SK-N-MC (cell line): ENCODE measurements around the gene SIPA1L3.

Source experiments
- EZH2 ChIP-seq: fragments of 200-600 bp; sonication (generic); IDR thresholded peaks from one replicate; pipeline ENCODE4 v1.6.1; 2017; ENCODE audit warnings: antibody characterized with exemption
- POLR2AphosphoS5 ChIP-seq: IDR thresholded peaks from 2 replicates; pipeline ENCODE4 v1.6.1; 2012; ENCODE audit warnings: mild to moderate bottlenecking, low read depth, low read length, borderline replicate concordance

- TF ChIP-seq POLR2AphosphoS5 (no peak), EZH2 (no peak)
Measured at GRCh38 chr19:37987356-37988332, 80.6 kb downstream of the SIPA1L3 start.
